SU-DHL-6 (cell line): ENCODE results near the gene JMJD7.

Experiments used
- H2AFZ ChIP-seq: fragments of 200-600 bp; sonication (generic); 2 replicates; pipeline ENCODE4 v1.6.1; 2014; ENCODE audit warnings: low read depth, mild to moderate bottlenecking, moderate library complexity, mixed read lengths, antibody characterized with exemption, low read length; ENCODE audit not compliant: severe bottlenecking
- H3F3A ChIP-seq: fragments of 200-600 bp; shearing (Covaris generic); 2 replicates; pipeline ENCODE4 v1.6.0; 2016; ENCODE audit warnings: antibody characterized with exemption, mild to moderate bottlenecking; ENCODE audit not compliant: insufficient read depth
- H3K27ac ChIP-seq: fragments of 200-600 bp; sonication (generic); 2 replicates; pipeline ENCODE4 v1.5.1; 2016; ENCODE audit warnings: low read depth, mild to moderate bottlenecking, low read length, moderate library complexity, mixed read lengths
- H3K27me3 ChIP-seq: fragments of 200-600 bp; sonication (generic), shearing (Covaris generic); 2 replicates; pipeline ENCODE4 v1.6.0; 2014; ENCODE audit warnings: mild to moderate bottlenecking, low read length
- H3K36me3 ChIP-seq: fragments of 200-600 bp; sonication (generic); 2 replicates; pipeline ENCODE4 v1.6.1; 2014; ENCODE audit warnings: mild to moderate bottlenecking, low read length, mixed read lengths
- H3K4me2 ChIP-seq: fragments of 300-600, 200-600 bp; shearing (Covaris generic), sonication (generic); 2 replicates; pipeline ENCODE4 v1.6.0; 2014; ENCODE audit warnings: low read length, low read depth, mild to moderate bottlenecking; ENCODE audit not compliant: poor library complexity, severe bottlenecking
- H3K4me3 ChIP-seq: fragments of 200-600 bp; sonication (generic); 2 replicates; pipeline ENCODE4 v1.5.1; 2014; ENCODE audit warnings: antibody characterized with exemption, low read length, mild to moderate bottlenecking, mixed read lengths; ENCODE audit not compliant: insufficient read depth, poor library complexity, severe bottlenecking
- H3K79me2 ChIP-seq: fragments of 200-600 bp; sonication (generic); 2 replicates; pipeline ENCODE4 v1.6.1; 2014; ENCODE audit warnings: mild to moderate bottlenecking, low read length, moderate library complexity; ENCODE audit not compliant: insufficient read depth
- H3K9ac ChIP-seq: fragments of 200-600 bp; sonication (generic); 2 replicates; pipeline ENCODE4 v1.7.0; 2014; ENCODE audit warnings: mild to moderate bottlenecking, low read length
- H3K9me2 ChIP-seq: fragments of 200-600 bp; sonication (generic); replicated peaks from 2 replicates; pipeline ENCODE4 v1.6.1; 2014; ENCODE audit warnings: low read length; ENCODE audit not compliant: insufficient read depth
- H3K9me3 ChIP-seq: fragments of 200-600 bp; sonication (generic); 2 replicates; pipeline ENCODE4 v1.6.1; 2014; ENCODE audit warnings: low read length, mixed read lengths; ENCODE audit not compliant: insufficient read depth
- H4K20me1 ChIP-seq: fragments of 200-600 bp; sonication (generic); 2 replicates; pipeline ENCODE4 v1.6.1; 2014; ENCODE audit warnings: low read depth, mild to moderate bottlenecking, antibody characterized with exemption, low read length, moderate library complexity, mixed read lengths
- CTCF ChIP-seq: fragments of 200-600 bp; sonication (generic); IDR thresholded peaks from one replicate; pipeline ENCODE4 v1.5.1; 2017; ENCODE audit warnings: antibody characterized with exemption, mild to moderate bottlenecking, low read length, moderate library complexity; ENCODE audit not compliant: insufficient read depth, poor library complexity, severe bottlenecking
- EZH2phosphoT487 ChIP-seq: fragments of 200-600 bp; sonication (generic), shearing (Covaris generic); conservative IDR thresholded peaks from 2 replicates; pipeline ENCODE4 v1.6.1; 2018; ENCODE audit warnings: mild to moderate bottlenecking, antibody characterized with exemption, low read length, moderate library complexity, mixed read lengths

JMJD7 gene

GRCh38 chr15:41780266-41780665 lies 47.6 kb upstream of the JMJD7 start:
- no peak overlapping the region for H3K4me3 ChIP-seq
- no peaks in the 10 kb centered on the region for H4K20me1 ChIP-seq
- no peak overlapping the region for H3K27ac ChIP-seq
- H3K79me2 ChIP-seq, result no peaks in the 10 kb centered on the region
- H2AFZ ChIP-seq, result no peak overlapping the region
- H3K9me3 ChIP-seq, result no peaks in the 10 kb centered on the region
- H3K27me3 ChIP-seq, result no peaks in the 10 kb centered on the region
- no peak overlapping the region for H3K4me2 ChIP-seq
- H3K36me3 ChIP-seq, result no peaks in the 10 kb centered on the region
- TF ChIP-seq EZH2phosphoT487 (no peak), CTCF (no peak)
- H3K9me2 ChIP-seq, result no peaks in the 10 kb centered on the region
- no peak overlapping the region for H3K9ac ChIP-seq
- no peaks in the 10 kb centered on the region for H3F3A ChIP-seq

GRCh38 chr15:41780727-41781126 lies 47.2 kb upstream of the JMJD7 start:
- Histone ChIP-seq H3K4me2 (no peak overlapping the region), H3K36me3 (no peaks in the 10 kb centered on the region), H3K9ac (no peak overlapping the region), H3K4me3 (no peak overlapping the region), H3K9me2 (no peaks in the 10 kb centered on the region), H3F3A (no peaks in the 10 kb centered on the region), H3K27ac (no peak overlapping the region), H4K20me1 (no peaks in the 10 kb centered on the region), H3K9me3 (no peaks in the 10 kb centered on the region), H3K79me2 (no peaks in the 10 kb centered on the region), H3K27me3 (no peaks in the 10 kb centered on the region), H2AFZ (no peak overlapping the region)
- TF ChIP-seq CTCF, result no peak
- TF ChIP-seq EZH2phosphoT487, result no peak

GRCh38 chr15:41782371-41783282 lies 45.3 kb upstream of the JMJD7 start:
- Histone ChIP-seq H3K9ac (no peak overlapping the region), H4K20me1 (no peaks in the 10 kb centered on the region), H3K27me3 (no peaks in the 10 kb centered on the region), H3K9me2 (no peaks in the 10 kb centered on the region), H3K4me3 (no peak overlapping the region), H3F3A (no peaks in the 10 kb centered on the region), H3K4me2 (peak overlapping the region; percentile 7), H3K9me3 (no peaks in the 10 kb centered on the region), H2AFZ (no peak overlapping the region), H3K79me2 (no peaks in the 10 kb centered on the region), H3K36me3 (no peaks in the 10 kb centered on the region), H3K27ac (peak overlapping the region; percentile 8; the same call in 1 of the 2 replicates)
- TF ChIP-seq CTCF, result no peak
- TF ChIP-seq EZH2phosphoT487, result no peak
